T follicular helper cell (primary cell): ENCODE measurements around the gene ABCC6.
A peak's percentile ranks its signal among the peaks of the same experiment; 100 is the strongest.

Experiments
- DNase-seq: peaks from one replicate; pipeline ENCODE4 v3.0.0-alpha.2; 2020; ENCODE audit warnings: low read depth

The ABCC6 gene

DNA sequence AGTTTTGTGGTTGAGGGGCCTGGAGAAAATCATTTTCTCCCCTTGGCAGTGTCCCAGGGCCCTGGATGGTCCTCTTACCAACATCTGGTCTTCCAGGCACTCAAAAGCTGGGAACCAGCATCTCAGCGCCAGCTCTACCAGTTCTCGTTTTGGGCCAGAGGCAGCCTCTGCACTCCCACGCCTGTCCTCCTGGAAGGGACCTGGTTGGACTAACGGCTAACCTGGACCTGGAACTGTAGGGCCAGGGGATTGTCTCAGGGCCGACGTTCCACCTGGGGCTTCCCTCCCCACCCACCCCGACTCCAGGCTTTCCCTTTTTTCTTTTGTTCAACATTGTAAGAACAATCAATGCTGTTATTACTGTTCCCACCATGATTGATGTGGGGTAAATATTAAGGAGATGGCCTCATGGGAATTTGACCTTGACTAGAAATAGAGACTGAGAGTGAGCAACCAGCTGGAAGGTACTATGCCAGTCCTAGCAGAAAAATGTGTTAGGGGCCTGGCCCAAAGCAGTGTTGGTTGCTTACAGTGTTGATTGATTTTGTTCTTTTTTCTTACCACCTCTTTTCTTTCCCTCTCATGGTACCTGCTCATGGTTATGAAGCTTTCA is 81.4 kb downstream of the ABCC6 start:
- DNase-seq: no peak

DNA sequence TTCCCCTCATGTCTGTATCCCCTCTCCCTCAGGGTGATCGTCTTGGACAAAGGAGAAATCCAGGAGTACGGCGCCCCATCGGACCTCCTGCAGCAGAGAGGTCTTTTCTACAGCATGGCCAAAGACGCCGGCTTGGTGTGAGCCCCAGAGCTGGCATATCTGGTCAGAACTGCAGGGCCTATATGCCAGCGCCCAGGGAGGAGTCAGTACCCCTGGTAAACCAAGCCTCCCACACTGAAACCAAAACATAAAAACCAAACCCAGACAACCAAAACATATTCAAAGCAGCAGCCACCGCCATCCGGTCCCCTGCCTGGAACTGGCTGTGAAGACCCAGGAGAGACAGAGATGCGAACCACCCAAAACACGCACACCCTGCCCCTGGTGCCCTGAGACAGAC is 82.2 kb downstream of the ABCC6 start:
- DNase-seq: no peak

DNA sequence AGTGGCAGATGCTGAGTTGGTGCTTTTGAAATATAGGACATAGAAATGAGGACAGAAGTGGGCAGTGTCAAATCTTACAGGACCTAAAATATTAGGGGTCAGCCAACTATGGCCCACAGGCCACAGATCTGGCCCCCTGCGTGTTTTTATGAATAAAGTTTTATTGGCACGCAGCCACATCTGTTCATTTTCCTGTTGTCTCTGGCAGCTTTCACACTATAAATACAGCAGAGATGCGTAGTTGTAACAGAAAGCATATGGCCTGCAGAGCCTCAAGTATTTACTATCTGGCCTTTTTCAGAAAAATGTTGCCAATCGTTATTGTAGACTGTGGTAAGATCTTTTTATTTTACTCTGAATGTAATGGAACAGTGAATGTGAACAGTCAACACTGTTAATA is 82.8 kb downstream of the ABCC6 start:
- DNase-seq: no peak

DNA sequence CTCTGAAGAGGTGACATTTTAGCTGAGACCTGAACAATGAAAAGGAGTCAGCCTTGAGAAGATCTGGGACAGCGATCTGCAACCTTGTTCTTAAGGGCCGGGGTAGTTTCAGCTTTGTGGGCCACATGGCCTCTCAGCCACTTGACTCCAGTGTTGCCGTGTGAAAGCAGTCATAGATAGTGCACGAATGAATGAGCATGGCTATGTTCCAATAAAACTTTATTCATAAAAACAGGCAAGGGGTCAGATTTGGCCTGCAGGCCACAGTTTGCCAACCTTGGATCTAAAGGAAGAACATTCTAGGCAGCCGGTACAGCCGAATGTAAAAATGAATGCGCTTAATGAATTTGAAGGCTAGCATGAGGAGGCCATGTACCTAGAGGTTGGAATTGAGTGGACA is 83.5 kb downstream of the ABCC6 start:
- no peak for DNase-seq

DNA sequence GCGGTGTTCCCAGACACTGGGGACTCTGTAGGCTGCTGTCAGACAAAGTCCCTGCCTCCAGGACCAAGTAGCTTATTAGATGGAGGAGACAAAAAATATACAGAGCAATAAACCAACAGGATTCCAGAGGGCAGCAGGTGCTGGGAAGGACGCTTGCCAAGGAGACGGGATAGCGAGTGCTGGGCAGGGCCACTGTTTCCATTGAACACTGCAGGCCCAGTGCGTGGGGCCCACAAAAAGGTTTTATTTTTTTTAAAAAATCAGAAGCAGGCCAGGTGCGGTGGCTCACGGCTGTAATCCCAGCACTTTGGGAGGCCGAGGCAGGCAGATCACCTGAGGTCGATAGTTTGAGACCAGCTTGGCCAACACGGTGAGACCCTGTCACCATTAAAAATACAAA is 84.2 kb downstream of the ABCC6 start:
- DNase-seq: no peak

DNA sequence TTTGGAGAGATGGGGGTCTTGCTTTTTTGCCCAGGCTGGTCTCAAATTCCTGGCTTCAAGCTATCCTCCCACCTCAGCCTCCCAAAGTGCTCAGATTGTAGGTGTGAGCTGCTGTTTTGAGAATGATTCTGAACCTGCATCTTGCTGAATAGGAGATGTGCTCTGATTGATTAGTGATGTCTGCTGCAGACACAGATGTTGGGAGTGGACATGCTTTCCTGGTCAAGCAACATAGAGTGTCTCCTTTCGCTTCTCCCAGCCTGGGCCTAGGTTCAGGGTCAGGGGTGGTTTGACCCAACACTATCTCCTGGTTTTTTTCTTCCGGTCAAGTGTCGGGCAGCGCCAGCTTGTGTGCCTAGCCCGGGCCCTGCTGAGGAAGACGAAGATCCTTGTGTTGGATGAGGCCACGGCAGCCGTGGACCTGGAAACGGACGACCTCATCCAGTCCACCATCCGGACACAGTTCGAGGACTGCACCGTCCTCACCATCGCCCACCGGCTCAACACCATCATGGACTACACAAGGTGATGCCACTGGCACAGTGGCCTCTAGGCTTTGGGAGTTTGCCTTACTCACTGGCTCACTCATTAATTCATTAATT is 85.2 kb downstream of the ABCC6 start:
- DNase-seq: no peak

DNA sequence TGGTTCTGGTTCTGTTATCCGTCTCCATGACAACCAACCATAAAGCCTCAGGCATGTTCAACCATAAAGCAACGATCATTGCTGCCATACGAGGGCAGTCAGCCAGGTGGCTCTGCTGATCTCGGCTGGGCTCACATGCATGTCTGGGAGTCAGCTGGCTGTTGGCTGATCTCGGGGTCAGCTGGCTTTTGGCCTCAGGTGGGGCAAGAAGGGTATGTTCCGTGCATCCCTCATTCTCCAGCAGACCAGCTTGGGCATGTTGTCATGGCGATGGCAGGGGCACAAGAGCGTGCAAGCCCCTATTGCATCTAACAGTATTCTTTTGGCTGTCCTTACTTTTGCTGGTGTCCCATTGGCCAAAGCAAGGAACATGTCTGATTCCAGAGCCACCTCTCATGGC is 86.2 kb downstream of the ABCC6 start:
- no peak for DNase-seq

DNA sequence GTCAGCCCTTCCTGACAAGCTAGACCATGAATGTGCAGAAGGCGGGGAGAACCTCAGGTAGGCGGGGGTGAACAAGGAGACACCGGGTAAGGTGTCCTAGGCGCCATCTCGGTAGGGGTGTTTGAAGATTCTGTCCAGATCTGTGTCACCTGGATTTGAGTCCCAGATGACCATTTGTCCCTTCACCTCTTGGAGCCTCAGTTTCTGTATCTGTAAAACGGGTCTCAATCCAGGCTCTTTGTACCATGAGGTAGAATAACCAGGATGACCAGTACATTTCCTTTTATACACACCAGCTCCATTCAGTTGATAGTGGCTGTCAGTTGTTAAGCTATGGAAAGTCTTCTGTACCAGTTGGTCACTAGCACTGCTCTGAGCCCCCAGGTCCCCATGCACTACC is 86.7 kb downstream of the ABCC6 start:
- no peak for DNase-seq

DNA sequence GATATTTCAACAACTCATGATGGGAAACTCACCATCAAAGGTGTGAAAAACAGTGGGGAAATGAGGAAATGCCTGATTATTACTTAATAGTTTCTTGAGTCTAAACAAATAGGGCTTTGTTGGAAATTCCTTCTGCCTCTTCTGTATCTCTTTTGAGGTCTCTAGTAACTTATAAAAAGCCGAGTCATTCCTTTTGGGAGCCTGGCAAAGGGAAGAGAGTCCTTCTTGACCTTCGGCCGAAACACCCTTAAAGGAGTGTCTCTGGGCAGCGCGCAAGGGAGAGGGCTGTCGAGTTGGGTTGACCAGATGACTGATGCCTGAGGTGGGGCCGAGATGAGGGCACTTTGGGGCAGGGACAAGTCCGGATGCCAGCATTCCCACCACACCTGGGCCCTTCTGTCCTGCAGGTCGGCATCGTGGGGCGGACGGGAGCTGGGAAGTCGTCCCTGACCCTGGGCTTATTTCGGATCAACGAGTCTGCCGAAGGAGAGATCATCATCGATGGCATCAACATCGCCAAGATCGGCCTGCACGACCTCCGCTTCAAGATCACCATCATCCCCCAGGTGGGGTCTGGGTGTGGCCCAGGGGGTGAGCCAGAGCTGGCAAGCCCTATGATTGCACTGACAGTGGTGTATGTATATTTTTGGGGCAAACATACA is 89.2 kb downstream of the ABCC6 start:
- no peak for DNase-seq

DNA sequence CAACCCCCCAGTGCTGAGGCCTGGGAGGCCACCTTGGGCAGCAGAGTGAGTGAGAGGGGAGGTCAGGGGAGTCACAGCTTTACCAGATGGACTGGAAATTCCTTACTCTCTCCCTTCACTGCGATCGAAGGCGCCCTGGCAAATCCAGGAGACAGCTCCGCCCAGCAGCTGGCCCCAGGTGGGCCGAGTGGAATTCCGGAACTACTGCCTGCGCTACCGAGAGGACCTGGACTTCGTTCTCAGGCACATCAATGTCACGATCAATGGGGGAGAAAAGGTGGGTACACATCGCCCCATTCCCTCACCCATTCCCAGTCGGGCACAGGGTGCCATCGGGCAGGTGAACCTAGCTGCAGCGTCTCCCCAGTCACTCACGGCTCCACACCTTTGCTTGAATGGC is 91.6 kb downstream of the ABCC6 start:
- DNase-seq: no peak

DNA sequence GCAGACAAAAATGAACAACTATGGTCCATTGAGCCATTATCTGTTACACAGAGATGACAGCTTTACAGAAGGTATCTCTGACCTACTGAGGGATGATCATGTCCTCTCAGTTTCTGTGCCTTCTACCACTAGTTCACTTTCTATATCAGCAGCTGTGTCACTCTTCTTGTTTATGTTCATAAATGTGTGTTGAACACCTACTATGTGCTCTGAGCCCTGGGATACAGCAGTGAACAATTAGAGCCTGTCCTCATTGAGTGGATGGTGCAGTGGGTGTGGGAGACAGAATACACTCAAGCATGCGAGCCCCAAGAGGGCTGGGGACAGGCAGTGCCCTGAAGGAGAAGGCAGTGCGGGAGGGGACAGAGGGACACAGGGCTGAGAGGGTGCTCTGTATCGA is 92.1 kb downstream of the ABCC6 start:
- no peak for DNase-seq

DNA sequence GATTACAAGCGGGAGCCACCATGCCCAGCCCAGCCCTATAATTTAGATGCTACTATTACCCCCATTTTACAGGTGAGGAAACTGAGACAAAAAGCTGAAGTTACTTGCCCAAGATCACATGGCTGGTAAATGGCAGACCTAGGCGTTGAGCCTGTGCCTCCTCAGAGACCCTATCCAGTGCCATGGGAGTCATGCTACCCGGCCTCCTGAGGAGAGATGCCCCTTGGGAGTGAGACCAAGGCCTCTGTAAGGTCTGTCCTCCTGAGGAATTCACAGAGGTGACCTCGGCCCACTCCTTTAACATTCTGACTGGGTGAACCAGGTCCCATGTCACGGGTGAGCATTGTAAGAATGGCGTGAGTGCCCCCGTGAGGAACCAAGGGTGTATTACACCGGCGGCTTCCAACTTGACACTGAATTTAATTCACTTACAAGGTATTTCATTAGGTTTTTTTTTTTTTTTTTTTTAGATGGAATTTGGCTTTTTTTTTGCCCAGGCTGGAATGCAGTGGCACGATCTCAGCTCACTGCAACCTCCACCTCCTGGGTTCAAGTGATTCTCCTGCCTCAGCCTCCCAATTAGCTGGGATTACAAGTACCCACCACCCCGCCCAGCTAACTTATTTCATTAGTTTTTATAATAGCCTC is 95.7 kb downstream of the ABCC6 start:
- DNase-seq: peak; percentile 36

DNA sequence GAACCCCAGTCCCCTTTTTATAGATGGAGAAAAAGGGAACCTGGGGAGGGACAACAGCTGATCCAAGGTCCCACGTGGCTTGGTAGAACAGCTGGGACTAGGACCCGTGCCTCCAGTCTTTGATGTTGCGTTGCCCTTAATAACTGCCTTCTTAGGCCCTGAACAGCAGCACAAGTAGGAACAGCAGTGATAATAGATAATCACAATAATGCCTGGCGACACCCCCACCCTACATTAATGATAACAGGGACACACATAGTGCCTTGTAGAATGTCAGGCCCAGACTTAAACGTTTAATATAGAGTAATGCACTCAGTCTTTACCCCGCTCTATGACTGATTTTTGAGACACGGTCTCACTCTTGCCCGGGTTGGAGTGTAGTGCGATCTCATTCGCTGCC is 96.4 kb downstream of the ABCC6 start:
- DNase-seq: no peak

DNA sequence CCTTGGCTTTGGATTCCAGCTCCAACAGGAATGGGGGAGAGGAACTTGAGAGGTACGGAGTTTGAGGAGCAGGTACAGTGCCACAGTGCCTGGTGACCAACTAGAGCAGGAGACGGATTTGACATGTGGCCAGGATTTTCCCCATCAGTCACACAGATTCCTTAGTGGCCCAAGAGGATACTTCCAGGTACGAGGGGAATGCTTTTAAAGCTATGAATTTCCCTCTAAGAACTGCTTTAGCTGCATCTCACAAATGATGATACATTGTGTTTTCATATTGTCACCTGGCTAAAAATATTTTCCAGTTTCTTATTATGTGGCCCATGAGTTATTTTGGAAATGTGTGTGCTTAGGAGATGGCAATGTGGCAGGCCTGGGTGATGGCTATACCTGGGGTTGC is 98.3 kb downstream of the ABCC6 start:
- no peak for DNase-seq

DNA sequence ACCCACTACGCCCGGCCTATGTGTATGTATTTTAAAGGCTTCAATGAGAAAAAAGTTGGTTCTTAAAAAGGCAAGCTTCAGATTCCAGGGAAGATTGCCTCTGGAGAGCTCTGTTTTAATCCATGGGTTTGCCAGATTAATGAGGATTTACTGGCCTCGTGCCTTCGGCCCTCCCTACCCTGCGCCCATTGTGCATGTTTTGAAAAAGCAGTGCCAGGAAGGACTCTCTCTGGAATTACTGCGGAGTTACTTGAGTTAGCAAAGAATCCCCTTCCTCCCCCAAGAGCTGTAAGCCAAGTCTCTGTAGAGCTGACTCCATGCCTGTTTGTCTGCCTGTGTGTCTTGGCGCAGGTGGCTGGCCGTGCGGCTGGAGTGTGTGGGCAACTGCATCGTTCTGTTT is 98.9 kb downstream of the ABCC6 start:
- DNase-seq: no peak

DNA sequence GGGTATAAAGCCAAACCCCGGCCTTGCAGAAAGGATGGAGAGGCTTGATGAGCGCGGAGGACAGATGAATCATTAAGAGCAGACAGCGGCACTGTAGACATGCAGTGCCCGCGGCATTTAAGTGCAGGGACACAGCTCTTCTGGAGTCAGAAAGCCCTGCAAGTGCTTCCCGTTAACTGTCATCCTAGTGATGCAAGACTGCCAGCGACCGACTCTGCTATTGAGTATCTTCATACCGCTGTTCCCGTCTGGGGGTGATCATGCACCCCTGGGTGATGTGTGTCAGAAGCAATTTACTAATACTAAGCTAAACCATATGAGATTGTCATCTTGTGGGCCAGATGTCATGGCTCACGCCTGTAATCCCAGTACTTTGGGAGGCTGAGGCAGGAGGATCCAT is 101.0 kb downstream of the ABCC6 start:
- no peak for DNase-seq

DNA sequence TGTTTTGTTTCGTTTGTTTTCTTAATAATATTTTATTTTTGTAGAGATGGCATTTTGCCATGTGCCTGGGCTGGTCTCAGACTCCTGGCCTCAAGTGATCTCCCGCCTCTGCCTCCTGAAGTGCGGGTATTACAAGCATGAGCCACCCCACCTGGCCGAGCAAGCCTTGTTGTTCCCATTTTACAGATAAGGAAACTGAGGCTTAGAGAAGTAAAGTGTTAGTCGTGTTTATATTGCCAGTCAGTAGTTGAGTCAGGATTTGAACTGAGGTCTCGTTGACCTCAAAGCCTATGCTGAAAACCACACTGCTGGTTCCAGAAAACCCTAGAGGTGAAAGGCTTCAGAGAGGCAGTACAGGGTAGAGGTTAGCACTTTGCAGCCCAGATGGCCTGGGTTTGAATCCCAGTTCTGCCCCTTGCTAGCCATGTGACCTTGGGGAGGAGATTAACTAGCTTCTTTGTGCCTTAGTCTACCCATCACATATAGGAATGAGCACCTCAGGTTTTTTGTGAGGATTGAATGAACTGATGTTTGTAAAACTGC is 102.0 kb downstream of the ABCC6 start:
- DNase-seq: no peak

DNA sequence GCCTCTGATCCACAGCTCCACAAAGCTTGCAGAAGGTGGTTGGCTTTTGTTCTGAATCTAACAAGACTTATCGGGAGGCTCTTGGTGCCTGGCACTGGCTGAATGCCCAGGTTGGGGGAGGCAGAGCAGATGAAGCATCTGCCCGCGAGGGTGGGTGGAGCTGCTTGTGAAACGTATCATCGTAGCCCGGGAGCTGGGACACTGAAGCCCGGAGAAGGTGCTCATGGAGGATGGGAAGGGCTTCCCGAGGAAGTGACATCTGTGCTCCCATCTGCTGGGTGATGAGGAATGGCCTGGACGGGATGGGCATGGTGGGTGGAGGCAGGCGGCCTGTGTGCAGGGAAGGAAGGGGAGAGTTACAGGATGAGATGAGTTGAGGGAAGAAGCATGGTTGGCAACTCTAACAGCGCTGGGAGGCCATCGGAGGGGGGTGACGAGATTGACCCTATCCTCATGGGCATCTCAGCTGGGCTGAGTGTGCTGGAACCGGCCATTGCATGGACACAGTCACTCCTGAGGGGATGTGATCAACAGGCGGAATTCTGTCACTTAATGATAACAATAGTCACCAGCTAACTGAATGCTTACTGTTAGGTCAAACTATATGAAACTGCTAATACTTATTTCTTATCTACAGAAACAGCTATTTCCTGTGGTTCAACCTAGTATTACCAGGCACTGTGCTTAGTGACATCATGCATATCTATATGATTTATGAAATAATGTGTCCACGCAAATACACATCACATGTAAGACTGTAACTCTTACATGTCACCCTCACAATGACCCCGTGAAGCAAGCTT is 102.7 kb downstream of the ABCC6 start:
- no peak for DNase-seq

DNA sequence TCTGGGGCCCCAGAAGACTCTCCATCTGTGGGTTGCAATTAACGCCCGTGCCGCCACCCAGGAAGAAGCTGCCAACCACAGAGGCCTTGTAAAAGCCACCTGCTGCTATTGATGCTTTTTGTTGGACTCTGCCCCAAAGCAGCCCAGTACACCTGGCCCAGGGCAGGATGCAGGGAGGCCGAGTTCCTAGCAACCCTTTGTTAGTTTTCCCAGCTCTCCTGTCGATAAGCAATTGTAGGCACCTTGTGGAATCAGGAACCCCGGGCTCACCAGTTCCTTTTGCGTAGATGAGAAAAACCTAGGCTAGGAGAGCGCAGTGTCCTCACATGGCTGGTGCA is 103.3 kb downstream of the ABCC6 start:
- no peak for DNase-seq

DNA sequence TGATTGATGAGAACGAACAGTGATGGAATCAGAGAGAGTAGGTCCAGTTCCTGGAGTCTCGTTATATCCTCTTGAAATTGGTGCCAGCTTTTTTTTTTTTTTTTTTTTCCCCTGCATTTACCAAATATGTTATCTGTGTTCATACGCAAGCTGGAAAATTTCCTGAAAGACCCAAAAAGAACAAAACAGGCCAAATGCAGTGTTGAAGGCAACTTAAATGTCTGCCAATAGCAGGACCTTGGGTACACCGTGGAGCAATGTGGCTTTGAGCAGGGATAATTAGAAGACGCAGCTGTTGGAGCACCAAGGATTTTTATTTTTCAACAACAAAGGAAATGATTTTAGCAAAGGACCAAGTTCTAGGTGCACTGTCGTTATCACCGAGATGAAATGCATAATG is 105.0 kb downstream of the ABCC6 start:
- DNase-seq: no peak

DNA sequence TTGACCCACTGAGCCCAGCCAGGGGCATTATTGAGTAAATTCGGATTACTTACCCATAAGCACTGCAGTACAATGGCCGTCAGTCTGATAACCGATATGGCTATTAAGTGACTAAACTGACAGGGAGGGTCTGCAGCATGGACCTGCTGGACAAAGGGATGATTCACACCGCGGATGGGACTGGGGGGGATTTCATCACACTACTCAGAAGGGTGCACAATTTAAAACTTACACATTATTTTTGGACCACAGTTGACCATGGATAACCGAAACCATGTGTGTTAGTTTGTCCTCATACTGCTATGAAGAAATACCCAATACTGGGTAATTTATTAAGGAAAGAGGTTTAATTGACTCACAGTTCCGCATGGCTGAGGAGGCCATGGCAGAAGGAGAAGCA is 106.5 kb downstream of the ABCC6 start:
- DNase-seq: no peak

DNA sequence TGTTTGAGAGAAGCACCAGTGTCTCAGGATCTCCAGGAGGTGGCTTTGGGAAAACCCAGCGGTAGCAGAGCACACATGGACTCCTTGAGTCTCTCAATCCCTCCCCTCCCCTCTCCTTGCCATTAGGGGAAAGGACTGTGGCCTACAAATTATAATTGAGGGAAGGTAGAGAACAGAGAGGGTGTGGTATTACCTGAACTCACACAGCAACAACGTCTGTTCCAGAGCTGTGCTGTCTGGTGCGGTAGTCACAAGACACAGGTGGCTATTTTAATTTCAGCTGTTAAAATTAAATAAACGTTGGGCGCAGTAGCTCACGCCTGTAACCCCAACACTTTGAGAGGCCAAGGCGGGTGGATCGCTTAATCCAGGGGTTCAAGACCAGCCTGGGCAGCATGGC is 110.2 kb downstream of the ABCC6 start:
- DNase-seq: no peak
